ENCODE measurements around the gene KIF17.
A peak's percentile ranks its signal among the peaks of the same experiment; 100 is the strongest.
"Not testable (repeated sequence)": the region's sequence is repeated elsewhere in the genome, so short reads cannot be mapped to it uniquely, and the experiment has no call there.

Gene KIF17

GRCh38 chr1:20695515-20695914, 22.3 kb downstream of the KIF17 start:
- DNase-seq, result peak in 2 of 56 donors; percentile 30

DNA sequence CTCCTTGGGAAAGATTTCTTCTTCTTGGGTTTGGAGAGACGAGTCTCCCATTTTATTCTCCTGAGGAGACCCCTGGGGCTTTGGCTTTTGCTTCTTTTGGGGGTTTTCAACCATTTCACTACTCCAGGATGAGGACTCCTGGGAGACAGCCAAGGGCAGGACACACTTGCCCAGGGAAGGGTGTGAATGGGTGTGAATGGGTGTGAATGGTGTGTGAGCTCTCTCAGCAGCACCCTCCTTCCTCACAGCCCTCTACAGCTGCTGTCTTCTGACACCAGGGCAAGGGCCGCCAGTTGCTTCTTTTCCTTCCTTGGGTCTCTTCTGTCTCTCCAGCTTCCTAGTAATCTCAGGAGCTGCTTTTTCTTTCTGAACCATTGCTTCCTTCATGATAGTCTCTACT, 24.2 kb downstream of the KIF17 start:
- no peak for DNase-seq

GRCh38 chr1:20691872-20692271, 25.9 kb downstream of the KIF17 start:
- no peak for DNase-seq

DNA sequence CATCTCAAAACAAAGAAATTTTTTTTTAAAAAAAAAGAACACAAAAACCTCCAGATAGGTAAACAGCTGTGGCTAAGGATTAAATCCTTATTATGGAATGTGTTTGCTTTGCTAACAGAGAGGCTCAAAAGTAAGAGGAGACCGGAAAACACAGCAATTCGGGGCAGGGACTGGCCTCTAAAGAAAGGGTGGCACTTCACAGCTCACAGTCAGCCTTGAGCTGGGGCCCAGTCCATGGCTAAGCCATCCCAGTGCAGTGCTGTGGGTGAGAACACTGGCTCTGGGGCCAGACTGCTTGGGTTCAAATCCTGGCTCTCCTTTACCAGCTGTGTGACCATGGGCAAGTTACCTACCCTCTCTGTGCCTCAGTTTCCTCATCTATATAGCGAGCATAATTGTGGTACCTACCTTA, 28.2 kb downstream of the KIF17 start:
- no peak for DNase-seq

DNA sequence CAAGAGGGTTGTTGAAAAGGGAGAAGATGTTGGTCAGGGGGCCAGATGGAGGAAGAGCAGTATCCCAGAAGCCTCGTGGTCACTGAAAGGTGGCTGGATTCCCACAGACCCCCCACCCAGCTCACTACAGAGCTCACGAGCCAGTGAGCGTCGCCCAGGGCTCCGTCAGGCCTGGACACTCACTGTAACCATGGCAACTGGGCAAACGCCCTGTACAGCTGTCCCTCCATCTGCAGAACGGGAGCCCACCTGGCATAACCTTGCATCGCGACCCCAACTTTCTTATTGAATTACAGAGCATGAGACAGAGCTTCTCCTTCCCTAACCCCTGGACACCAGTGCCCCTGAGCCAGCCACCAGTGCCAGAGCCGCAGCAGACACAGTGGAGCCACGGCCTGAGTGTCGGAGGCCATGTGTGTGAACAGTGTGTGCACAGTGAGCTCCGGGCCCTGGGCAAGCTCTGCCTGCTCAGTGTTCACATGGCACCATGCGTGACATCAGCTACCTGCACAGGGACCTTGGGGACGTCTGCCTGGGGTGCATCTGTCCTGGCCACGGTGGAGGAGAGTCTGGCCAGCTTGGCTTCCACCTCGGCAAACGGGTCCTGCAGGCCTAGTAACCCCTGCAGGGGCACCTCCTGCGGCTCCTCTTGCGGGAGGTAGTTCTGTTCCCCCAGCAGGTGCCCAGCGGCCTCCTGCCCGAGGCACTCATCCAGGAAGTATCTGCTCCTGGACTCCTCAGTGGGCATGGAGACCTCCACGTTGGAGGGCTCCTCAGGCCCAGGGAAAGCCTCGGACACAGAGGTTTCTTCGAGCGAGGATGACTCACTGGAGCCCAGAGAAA, 30.7 kb downstream of the KIF17 start:
- no peak for DNase-seq

DNA sequence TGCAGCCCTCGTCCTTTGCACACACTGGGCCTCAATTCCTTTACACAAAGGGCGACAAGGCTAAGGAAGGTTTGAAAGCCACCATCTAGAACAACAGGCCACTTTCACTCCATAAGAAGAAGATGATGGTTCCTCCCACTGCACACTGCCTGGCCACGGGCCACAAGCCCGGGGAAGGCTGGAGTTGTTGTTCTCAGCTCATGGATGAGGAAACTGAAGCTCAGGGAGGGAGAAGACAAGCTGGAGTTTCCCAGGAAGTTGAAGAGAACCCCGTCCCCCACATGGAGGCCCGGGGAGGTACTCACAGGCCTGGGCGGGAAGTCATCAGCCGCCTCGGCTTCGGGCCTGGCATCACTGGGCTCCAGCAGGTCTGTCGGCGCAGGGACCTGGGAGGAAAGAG, 32.1 kb downstream of the KIF17 start:
- no peak for DNase-seq

DNA sequence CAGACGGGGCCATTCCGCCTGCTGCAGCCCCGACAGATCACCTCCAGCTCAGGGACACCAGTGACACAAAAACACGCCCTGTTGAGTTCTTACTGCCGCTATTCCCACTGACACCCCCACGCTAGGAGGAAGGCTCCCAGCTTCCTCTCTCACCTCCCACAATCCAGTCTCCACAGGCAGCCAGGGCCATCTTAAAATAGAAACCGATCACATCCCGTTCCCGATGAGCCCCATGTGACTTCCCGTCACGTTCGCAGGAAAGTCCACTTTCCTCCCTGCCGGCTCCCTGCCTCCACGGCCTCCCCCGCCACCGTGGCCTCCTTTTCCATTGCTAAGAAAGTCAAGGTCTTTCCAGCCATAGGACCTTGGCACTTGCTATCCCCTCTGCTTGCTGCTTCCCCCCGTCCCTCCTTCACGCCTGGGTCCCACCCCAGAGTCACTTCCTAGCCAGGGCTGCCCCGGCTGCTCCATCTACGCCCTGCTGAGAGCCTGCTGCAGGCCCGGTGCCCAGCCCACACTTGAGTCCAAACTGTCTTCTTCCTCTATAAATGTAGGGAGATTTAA, 32.6 kb downstream of the KIF17 start:
- DNase-seq, result peak in 11 of 56 donors; percentile 10 to 46 (median 19)

DNA sequence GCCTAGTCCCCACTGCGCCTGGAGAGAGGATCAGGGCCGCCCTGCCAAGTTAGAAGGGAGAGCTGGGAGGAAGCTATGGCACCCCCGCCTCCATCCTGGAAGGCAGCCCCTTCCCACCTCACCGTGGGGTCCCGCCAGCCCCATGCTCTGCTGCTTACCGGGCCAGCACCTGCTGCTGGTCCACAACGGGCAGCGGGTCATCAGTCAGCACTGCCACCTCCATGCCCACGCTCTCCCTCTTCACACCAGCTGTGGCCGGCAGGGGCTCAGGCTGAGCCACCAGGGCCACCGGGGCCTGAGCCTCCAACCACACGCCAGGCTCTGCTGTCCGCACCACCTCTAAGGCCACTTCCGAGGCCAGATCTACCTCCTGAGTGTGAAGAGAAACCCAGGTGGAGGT, 33.2 kb downstream of the KIF17 start:
- DNase-seq, result no peak

DNA sequence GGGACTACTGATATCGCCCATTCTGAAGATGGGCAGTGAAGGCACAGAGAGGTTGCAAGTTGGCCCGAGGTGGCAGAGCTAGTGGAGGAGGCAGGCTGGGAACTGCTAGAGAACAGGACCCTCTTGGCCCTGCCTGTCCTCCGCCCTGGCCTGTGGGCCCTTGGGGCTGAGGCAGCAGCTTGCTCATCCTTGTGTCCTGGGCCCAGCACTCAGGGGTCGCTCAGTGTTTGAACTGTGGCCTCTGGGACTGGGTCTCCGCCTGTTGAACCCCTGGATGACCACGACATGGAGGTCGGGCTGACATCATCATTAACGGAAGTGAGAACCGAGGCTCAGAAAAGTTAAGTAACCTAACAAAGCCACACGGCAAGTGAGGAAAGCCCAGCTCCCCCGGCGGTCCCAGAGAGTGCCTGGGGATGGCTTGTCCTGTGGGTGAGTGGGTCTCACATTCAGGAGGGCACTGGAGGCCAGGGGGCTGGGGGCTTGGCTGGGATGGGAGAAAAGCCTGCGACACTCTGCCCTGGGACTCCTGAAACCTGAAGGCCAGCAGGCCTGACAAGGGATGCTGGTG, 33.7 kb downstream of the KIF17 start:
- no peak for DNase-seq

DNA sequence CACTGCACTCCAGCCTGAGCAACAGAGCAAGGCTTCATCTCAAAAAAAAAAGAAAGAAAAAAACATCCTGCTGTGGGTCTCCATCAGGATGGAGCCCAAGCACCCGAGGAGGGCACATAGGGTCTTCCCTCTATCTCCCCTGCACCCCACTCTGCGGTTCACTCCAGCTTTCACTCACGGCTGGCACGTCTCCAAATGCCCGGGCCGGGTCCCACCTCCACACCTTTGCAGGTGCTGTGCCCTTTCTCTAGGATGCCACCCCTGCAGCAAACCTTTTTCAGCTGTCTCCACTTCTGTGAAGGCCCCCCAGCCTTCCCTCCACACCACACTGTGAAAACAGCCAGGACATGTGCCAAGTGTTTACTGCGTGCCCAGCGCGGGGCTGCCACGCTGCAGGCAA, 34.2 kb downstream of the KIF17 start:
- DNase-seq, result no peak

- peak in 10 of 56 donors; percentile 6 to 46 (median 18) for DNase-seq
These were observed 35.1 kb downstream of the KIF17 start for GRCh38 chr1:20682571-20683236.

DNA sequence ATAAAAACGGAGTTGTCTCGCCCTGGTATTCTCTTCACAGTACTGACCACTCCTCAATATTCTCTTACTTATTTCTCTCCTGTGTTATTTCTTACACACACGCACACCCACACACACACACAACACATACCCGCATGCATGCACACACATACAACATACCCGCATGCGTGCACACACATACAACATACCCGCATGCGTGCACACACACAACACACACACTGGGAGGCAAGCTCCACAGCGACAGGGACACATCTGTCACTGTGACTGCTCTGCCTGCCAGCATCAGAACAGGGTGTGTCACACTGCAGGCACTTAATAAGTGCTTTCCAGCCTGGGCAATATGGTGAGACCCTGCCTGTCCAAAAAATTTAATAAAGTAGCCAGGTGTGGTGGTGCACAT, 35.8 kb downstream of the KIF17 start:
- DNase-seq, result no peak

GRCh38 chr1:20680269-20680668, 37.5 kb downstream of the KIF17 start:
- no peak for DNase-seq

DNA sequence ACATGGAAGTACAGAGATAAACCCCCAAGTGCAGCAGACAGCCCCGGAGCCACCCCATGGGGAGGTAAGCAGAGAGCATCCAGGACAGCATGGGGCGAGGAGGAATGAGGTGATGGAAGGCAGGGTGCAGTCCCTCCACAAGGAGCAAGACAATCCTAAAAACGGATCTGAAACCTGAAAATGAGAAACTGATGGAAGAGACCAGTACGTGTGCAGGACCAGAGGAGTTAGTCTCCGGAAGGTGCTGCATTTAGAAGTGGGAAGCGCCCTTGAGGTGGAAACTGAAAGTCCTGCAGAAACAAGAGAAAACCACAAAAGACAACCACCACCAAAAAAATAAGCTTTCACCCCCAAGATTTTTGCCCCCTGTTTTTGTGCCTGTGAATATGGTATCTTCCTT, 39.2 kb downstream of the KIF17 start:
- DNase-seq, result no peak

DNA sequence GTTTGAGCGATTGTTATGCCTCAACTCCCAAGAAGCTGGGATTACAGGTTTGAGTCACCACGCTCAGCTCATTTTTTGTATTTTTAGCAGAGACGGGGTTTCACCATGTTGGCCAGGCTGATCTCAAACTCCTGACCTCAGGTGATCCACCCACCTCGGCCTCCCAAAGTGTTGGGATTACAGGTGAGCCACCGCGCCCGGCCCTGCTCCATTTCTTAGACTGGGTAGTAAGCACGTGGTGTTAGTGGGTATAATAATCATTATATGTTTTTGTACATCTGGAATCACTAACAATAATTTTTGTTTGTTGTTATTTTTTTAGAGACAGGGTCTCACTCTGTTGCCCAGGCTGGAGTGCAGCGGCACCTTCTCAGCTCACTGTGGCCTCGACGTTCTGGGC, 44.2 kb downstream of the KIF17 start:
- not testable (repeated sequence) for DNase-seq

DNA sequence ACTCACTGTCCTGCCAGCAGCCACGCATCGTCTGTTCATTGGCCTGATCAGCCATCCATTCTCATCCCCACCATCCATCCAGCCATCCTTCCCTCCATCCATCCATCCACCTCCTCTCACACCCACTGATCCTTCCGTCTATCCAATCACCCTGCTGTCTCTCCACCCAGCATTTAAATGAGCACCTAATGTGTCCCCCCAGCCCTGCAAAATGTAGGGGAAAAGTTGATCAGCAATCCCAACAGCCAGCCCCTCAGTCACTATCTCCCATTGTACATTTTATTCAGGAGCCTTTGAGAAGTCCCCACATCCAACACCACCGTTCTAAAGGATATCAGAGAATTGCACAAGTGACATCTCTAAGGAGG, 45.6 kb downstream of the KIF17 start:
- no peak for DNase-seq

DNA sequence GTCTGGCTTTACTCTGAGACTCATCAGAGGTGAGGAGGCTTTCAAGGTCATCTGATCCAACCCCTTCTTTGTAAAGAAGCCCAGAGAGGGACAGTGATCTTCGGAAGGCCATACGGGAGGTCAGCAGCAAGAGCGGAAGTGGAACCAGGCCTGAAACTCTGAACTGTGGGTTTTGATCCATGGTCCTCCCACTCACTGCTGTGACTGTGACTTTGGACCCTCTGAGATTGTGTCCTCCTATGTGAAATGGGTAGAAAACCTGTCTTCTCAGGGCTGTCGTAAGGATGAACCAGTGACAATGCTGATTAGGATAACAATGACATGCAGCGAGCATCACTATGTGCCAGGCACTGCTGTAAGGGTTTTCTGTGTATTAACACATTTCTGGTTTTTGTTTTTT, 46.9 kb downstream of the KIF17 start:
- DNase-seq, result no peak

GRCh38 chr1:20668581-20668980, 49.2 kb downstream of the KIF17 start:
- no peak for DNase-seq

GRCh38 chr1:20666804-20667203, 51.0 kb downstream of the KIF17 start:
- no peak for DNase-seq

- no peak for DNase-seq
These were observed 51.7 kb downstream of the KIF17 start for GRCh38 chr1:20666146-20666545.

GRCh38 chr1:20665726-20666125, 52.1 kb downstream of the KIF17 start:
- DNase-seq, result no peak

GRCh38 chr1:20663969-20664715, 53.7 kb downstream of the KIF17 start:
- no peak for DNase-seq
